ENCODE data around the gene BLOC1S1.

DNA sequence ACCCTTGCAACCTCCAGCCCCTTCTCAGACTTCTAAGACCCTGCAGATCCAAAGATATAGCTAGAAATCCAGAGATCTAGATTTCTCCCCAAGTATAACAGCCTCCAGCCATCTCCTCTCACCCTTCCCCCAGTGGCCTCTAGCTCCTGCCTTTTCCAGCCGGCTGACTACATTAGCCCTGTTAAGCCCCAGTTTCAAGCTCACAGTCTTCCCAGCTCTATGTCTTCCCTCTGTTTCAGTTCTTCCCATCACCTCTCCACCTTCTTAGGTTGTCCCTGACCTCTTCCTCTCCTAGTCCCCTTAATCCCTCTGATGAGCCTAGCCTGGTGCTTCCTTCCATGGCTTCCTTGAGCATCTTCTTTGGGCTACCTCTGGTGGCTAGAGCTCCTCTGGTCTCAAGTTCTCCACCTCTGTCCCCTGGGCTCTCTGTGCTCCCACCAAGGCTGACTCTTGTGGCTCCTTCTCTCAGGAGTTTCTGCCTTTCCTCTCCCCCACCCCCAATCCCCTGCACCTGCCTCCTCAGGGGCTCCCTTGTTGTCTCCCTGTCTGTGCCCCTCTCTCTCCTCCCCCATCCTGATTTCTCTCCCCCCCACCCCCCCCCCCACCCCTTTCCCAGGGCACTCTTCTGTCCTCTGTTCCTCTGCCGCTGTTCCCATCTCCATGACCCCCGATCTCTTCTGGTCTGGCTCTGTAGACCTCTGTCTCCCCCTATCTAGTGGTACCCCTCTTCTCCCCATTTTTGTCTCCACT is 26.3 kb downstream of the BLOC1S1 start:
- TF ChIP-seq FOS (IDR thresholded peaks at IDR 0.05; ENCODE audit: low read depth, low read length) (no peak), RAD21 (IDR thresholded peaks at IDR 0.05; ENCODE audit: low read length) (no peak), POLR2A (IDR thresholded peaks at IDR 0.05; ENCODE audit: low read depth, low read length) (no peak), BHLHE40 (IDR thresholded peaks at IDR 0.05; ENCODE audit: low read depth, low read length) (no peak), CEBPB (IDR thresholded peaks at IDR 0.05; ENCODE audit: low read depth, low read length) (no peak), SMC3 (IDR thresholded peaks at IDR 0.05; ENCODE audit: low read depth, low read length) (no peak)
- TF ChIP-seq, protein P1, sequence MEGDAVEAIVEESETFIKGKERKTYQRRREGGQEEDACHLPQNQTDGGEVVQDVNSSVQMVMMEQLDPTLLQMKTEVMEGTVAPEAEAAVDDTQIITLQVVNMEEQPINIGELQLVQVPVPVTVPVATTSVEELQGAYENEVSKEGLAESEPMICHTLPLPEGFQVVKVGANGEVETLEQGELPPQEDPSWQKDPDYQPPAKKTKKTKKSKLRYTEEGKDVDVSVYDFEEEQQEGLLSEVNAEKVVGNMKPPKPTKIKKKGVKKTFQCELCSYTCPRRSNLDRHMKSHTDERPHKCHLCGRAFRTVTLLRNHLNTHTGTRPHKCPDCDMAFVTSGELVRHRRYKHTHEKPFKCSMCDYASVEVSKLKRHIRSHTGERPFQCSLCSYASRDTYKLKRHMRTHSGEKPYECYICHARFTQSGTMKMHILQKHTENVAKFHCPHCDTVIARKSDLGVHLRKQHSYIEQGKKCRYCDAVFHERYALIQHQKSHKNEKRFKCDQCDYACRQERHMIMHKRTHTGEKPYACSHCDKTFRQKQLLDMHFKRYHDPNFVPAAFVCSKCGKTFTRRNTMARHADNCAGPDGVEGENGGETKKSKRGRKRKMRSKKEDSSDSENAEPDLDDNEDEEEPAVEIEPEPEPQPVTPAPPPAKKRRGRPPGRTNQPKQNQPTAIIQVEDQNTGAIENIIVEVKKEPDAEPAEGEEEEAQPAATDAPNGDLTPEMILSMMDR (conservative IDR thresholded peaks at IDR 0.05; ENCODE audit: low read depth, low read length) = no peak

Data from IMR-90 (cell line).